ENCODE measurements around the gene MED20. TPM values are rescaled to one million over a fixed set of nuclear protein-coding genes. Genes with fewer than 3 reads are reported as not detected.

MED20 gene
- total RNA-seq, 1 experiment from 2014 or later = 24.5 TPM

- intact Hi-C loops (cut with micrococcal nuclease; ENCODE audit: unreplicated experiment) (no loop called here), in situ Hi-C loops (cut with HindIII; ENCODE audit: low pct_unique_long_range_greater_than_20kb, low sequenced_read_pairs) (no loop called here)
- Histone ChIP-seq H3K36me3 (ENCODE audit: control insufficient read depth, insufficient read depth, low read length) (no peaks in the 10 kb centered on the region), H3K4me1 (ENCODE audit: control insufficient read depth, insufficient read depth, low read length) (no peaks in the 10 kb centered on the region), H3K9me3 (ENCODE audit: control insufficient read depth, insufficient read depth, low read depth, low read length) (no peaks in the 10 kb centered on the region), H3K4me3 (ENCODE audit: low read depth in 2 of 2, low read length in 2 of 2) (no peak overlapping the region), H3K27me3 (ENCODE audit: control insufficient read depth, insufficient read depth, low read length) (no peaks in the 10 kb centered on the region), H3K27ac (ENCODE audit: low read length) (no peak overlapping the region)
- BruUV-seq (replicated peaks) = no TSS peak
- TF ChIP-seq TCF7L2 (IDR thresholded peaks at IDR 0.05; ENCODE audit: low read depth, low read length) (no peak), SIN3A (IDR thresholded peaks at IDR 0.05; ENCODE audit: borderline replicate concordance, insufficient read depth, low read depth, low read length) (no peak)
- CTCF ChIA-PET = no interaction called here
- DNase-seq (ENCODE audit: low read depth, low spot score) = no peak
- ATAC-seq = no peak
- POLR2A ChIA-PET = no interaction called here
These were observed 48.8 kb downstream of the MED20 start for GRCh38 chr6:41872147-41872546.

GRCh38 chr6:41871691-41872090, 49.2 kb downstream of the MED20 start:
- DNase-seq (ENCODE audit: low read depth, low spot score) (no peak), ATAC-seq (no peak)
- Histone ChIP-seq H3K27me3 (ENCODE audit: control insufficient read depth, insufficient read depth, low read length) (no peaks in the 10 kb centered on the region), H3K36me3 (ENCODE audit: control insufficient read depth, insufficient read depth, low read length) (no peaks in the 10 kb centered on the region), H3K9me3 (ENCODE audit: control insufficient read depth, insufficient read depth, low read depth, low read length) (no peaks in the 10 kb centered on the region), H3K4me1 (ENCODE audit: control insufficient read depth, insufficient read depth, low read length) (no peaks in the 10 kb centered on the region), H3K4me3 (ENCODE audit: low read depth in 2 of 2, low read length in 2 of 2) (no peak overlapping the region), H3K27ac (ENCODE audit: low read length) (no peak overlapping the region)
- no TSS peak for BruUV-seq (replicated peaks)
- ChIA-PET CTCF (no interaction called here), POLR2A (no interaction called here)
- intact Hi-C loops (cut with micrococcal nuclease; ENCODE audit: unreplicated experiment) = no loop called here
- TF ChIP-seq CTCF (IDR thresholded peaks at IDR 0.05) (no peak), TCF7L2 (IDR thresholded peaks at IDR 0.05; ENCODE audit: low read depth, low read length) (no peak), POLR2AphosphoS5 (IDR thresholded peaks at IDR 0.05; ENCODE audit: low read depth, low read length) (no peak), REST (IDR thresholded peaks at IDR 0.05; ENCODE audit: insufficient read depth in 1 of 2, low read depth in 2 of 2, low read length in 1 of 2) (no peak), SIN3A (IDR thresholded peaks at IDR 0.05; ENCODE audit: borderline replicate concordance, insufficient read depth, low read depth, low read length) (no peak)
- in situ Hi-C loops (cut with HindIII; ENCODE audit: low pct_unique_long_range_greater_than_20kb, low sequenced_read_pairs) = no loop called here

DNA sequence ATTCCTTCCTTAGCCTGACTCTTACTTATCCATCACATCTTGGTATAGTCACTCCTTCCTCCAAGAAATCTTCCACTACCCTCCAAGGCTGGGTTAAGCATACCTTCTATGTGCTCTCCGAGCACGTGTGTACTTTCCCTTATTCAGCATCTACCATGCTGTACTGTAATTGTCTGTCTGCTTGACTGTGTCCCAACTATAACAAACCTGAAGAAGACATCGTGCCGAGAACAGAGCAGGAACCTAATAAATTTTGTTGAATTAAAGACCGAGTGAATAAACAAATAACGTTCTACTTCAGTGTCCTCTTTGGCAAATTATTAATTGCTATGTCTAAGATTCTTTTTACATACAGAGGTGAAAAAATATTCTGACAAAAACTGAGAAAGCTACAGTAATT, 61.6 kb downstream of the MED20 start:
- Histone ChIP-seq H3K27ac (ENCODE audit: low read length) (no peak overlapping the region), H3K36me3 (ENCODE audit: control insufficient read depth, insufficient read depth, low read length) (no peaks in the 10 kb centered on the region), H3K4me3 (ENCODE audit: low read depth in 2 of 2, low read length in 2 of 2) (no peak overlapping the region), H3K9me3 (ENCODE audit: control insufficient read depth, insufficient read depth, low read depth, low read length) (no peaks in the 10 kb centered on the region), H3K4me1 (ENCODE audit: control insufficient read depth, insufficient read depth, low read length) (no peaks in the 10 kb centered on the region), H3K27me3 (ENCODE audit: control insufficient read depth, insufficient read depth, low read length) (no peaks in the 10 kb centered on the region)
- BruUV-seq (replicated peaks) = TSS peak; percentile 63
- ATAC-seq (no peak), DNase-seq (ENCODE audit: low read depth, low spot score) (no peak)
- POLR2A ChIA-PET = no interaction called here
- CTCF ChIA-PET = no interaction called here
- in situ Hi-C loops (cut with HindIII; ENCODE audit: low pct_unique_long_range_greater_than_20kb, low sequenced_read_pairs) (no loop called here), intact Hi-C loops (cut with micrococcal nuclease; ENCODE audit: unreplicated experiment) (no loop called here)
- TF ChIP-seq REST (IDR thresholded peaks at IDR 0.05; ENCODE audit: insufficient read depth in 1 of 2, low read depth in 2 of 2, low read length in 1 of 2) (no peak), POLR2AphosphoS5 (IDR thresholded peaks at IDR 0.05; ENCODE audit: low read depth, low read length) (no peak), TCF7L2 (IDR thresholded peaks at IDR 0.05; ENCODE audit: low read depth, low read length) (no peak), CTCF (IDR thresholded peaks at IDR 0.05) (no peak), SIN3A (IDR thresholded peaks at IDR 0.05; ENCODE audit: borderline replicate concordance, insufficient read depth, low read depth, low read length) (no peak)

Data from Panc1 (cell line).